ENCODE results near the gene KLHDC8A.
"Not testable (repeated sequence)": the region's sequence is repeated elsewhere in the genome, so short reads cannot be mapped to it uniquely, and the experiment has no call there.

KLHDC8A gene

GRCh38 chr1:205371871-205372660 lies 15.3 kb upstream of the KLHDC8A start:
- no peak for DNase-seq (ENCODE audit: low read depth in 2 of 2)

GRCh38 chr1:205370780-205371179 lies 14.1 kb upstream of the KLHDC8A start:
- DNase-seq (ENCODE audit: low read depth in 2 of 2) = no peak

- DNase-seq (ENCODE audit: low read depth in 2 of 2) = no peak
Observed at GRCh38 chr1:205369701-205370123, 13.0 kb upstream of the KLHDC8A start.

- DNase-seq (ENCODE audit: low read depth in 2 of 2) = no peak
Observed at GRCh38 chr1:205368478-205368877, 11.8 kb upstream of the KLHDC8A start.

- no peak for DNase-seq (ENCODE audit: low read depth in 2 of 2)
Observed at GRCh38 chr1:205365945-205366463, 9.3 kb upstream of the KLHDC8A start.

GRCh38 chr1:205365086-205365485 lies 8.4 kb upstream of the KLHDC8A start:
- not testable (repeated sequence) for DNase-seq (ENCODE audit: low read depth in 2 of 2)

- no peak for DNase-seq (ENCODE audit: low read depth in 2 of 2)
Observed at GRCh38 chr1:205360891-205361290, 4.2 kb upstream of the KLHDC8A start.

- no peak for DNase-seq (ENCODE audit: low read depth in 2 of 2)
Observed at GRCh38 chr1:205359771-205360565, 3.2 kb upstream of the KLHDC8A start.

- no peak for DNase-seq (ENCODE audit: low read depth in 2 of 2)
Observed at GRCh38 chr1:205358579-205358978, 1.9 kb upstream of the KLHDC8A start.

- no peak for DNase-seq (ENCODE audit: low read depth in 2 of 2)
Observed at GRCh38 chr1:205357567-205357966, 845 bp upstream of the KLHDC8A start.

GRCh38 chr1:205355075-205355453 lies 1.7 kb downstream of the KLHDC8A start:
- DNase-seq (ENCODE audit: low read depth in 2 of 2) = no peak

GRCh38 chr1:205354259-205355074 lies 2.3 kb downstream of the KLHDC8A start:
- DNase-seq (ENCODE audit: low read depth in 2 of 2) = peak; percentile 51 to 54

- DNase-seq (ENCODE audit: low read depth in 2 of 2) = no peak
Observed at GRCh38 chr1:205353612-205354011, 3.1 kb downstream of the KLHDC8A start.

- DNase-seq (ENCODE audit: low read depth in 2 of 2) = no peak
Observed at GRCh38 chr1:205353191-205353590, 3.5 kb downstream of the KLHDC8A start.

- DNase-seq (ENCODE audit: low read depth in 2 of 2) = no peak
Observed at GRCh38 chr1:205351984-205352713, 4.6 kb downstream of the KLHDC8A start.

GRCh38 chr1:205350691-205351141 lies 6.0 kb downstream of the KLHDC8A start:
- no peak for DNase-seq (ENCODE audit: low read depth in 2 of 2)

- DNase-seq (ENCODE audit: low read depth in 2 of 2) = no peak
Observed at GRCh38 chr1:205350124-205350523, 6.6 kb downstream of the KLHDC8A start.

GRCh38 chr1:205348554-205349487 lies 7.9 kb downstream of the KLHDC8A start:
- DNase-seq (ENCODE audit: low read depth in 2 of 2) = no peak

- no peak for DNase-seq (ENCODE audit: low read depth in 2 of 2)
Observed at GRCh38 chr1:205346956-205347574, 9.7 kb downstream of the KLHDC8A start.

GRCh38 chr1:205345761-205346160 lies 11.0 kb downstream of the KLHDC8A start:
- DNase-seq (ENCODE audit: low read depth in 2 of 2) = no peak

Data from stimulated activated CD4-positive, alpha-beta T cell treated with anti-CD3 and anti-CD28 coated beads, Interleukin-4, amount 100 ng/mL, for 48 hours (primary cell).